GM18861 (cell line): ENCODE data around the gene OR10V1.
"Not testable (repeated sequence)": the region's sequence is repeated elsewhere in the genome, so short reads cannot be mapped to it uniquely, and the experiment has no call there.

Experiments
- ATAC-seq: cut with Tn5 transposase; IDR thresholded peaks from one replicate; pipeline ENCODE4 v1.9.1; 2021; ENCODE audit not compliant: unreplicated experiment

OR10V1 gene

DNA sequence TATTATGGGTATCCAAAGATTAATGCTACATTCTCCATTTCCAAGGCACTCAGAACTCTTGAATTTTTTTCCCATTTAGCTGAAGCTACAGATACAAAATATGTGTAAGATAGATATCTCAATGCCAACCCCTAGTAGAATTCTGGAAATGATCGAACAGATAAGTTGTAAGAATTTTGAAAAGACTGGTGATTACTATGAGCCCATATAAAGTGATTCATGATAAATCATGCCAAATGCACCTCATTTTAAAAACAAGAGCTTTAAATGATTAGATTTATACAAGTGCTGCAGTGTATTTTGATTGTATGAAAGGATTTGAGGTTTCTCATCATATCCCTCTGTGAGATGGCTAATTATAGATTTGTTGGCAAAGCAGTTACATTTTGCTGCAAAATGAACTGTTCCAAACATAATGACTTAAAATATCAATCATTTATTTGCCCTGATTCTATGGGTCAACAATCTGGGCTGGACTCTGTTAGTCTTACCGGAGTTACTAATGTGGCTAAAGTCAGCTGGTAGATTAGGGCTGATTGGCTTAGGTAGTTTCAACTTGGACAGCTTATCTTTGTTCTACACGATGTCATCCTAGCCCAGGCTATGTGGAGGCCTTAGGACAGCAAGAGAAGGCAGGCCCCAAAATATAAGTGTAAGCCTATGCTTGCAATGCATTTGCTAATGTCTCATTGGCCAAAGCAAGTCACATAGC is 3.4 kb downstream of the OR10V1 start:
- ATAC-seq, result no peak

DNA sequence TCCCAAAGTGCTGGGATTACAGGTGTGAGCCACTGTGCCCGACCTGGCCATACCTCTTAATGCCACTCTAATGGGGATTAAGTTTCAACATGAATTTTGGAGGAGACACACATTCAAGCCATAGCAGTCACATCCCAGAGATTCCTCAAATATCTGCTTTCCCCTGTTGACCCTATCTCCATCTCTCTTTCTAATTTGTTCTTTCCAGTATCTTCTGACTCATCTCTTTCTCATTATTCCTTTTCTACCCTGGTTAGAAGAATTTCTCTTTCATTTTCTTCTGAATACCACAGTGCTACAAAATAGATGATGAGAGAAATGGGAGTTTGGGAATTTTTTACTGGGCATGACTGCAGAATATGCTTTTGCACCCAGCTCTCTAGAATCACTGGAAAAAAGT is 5.1 kb downstream of the OR10V1 start:
- ATAC-seq, result no peak

DNA sequence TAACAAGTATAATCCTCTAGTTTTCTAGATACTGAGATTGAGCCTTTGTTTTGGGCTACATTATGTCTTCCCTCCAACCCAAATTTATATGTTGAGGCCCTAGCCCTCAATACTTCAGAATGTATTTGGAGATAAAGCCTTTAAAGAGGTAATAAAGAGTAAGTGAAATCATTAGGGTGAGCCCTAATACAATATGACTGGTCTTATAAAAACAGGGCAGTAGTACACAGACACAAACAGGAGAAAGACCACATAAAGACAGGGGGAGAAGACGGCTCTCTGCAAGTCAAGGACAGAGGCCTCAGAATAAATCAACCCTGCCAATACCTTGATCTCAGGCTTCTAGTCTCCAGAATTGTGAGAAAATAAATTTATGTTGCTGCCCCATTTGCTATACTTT is 6.3 kb downstream of the OR10V1 start:
- no peak for ATAC-seq

DNA sequence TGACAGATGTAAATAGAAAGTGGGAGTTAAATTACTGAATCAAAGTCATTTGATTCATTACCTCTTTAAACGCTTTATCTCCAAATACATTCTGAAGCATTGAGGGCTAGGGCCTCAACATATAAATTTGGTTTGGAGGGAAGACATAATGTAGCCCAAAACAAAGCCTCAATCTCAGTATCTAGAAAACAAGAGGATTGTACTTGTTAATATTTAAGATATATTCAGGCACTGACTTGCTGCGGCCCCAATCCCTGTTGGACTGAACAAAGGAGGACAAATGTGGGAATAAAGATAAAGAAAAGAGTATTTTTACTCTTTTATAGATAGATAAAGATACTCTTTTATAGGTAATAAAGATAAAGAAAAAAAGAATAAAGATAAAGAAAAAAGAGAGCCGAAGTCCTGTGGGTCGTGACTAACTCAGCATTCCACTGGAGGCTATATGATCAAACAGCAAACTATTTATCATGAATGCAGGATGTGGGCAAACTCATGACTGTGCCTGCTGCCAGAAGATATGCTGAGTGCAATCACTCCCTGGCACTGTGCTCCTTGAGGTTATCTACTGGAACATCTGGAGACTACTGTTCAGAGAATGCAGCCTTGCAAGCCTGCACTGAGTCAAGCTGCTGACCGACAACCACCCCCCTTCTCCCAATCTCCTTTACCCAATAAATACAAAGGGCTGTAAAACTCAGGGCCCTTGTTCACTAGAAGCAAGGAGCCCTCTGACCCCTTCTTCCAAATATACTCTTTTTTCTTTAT is 6.9 kb downstream of the OR10V1 start:
- ATAC-seq, result no peak

DNA sequence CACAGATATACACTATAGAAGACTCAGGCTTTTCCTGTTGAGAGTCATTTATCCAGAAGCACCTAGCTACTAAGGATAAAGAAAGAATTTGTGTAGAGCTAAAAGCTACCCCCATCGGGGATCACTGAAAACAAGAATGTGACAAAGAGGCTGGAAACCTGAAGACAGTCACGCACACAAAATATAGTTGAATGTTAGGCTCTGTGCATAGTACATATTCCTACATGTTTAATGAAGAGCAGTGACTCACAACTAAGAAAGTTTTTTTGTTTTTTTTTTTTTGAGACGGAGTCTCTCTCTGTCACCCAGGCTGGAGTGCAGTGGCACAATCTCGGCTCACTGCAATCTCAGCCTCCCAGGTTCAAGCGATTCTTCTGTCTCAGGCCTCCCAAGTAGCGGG is 8.4 kb downstream of the OR10V1 start:
- ATAC-seq, result no peak

DNA sequence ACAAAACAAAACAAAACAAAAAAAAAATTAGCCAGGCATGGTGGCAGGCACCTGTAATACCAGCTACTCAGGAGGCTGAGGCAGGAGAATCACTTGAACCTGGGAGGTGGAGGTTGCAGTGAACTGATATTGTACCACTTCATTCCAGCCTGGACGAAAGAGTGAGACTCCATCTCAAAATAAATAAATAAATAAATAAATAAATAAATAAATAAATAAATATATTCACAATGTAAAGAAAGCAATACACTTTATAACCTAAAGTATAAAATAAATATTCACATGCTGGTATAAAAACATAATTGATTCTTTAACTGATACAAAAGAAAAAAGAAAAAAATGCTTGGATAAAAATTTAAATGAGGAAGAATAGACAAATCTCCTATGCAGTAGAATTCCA is 10.1 kb downstream of the OR10V1 start:
- ATAC-seq, result not testable (repeated sequence)

DNA sequence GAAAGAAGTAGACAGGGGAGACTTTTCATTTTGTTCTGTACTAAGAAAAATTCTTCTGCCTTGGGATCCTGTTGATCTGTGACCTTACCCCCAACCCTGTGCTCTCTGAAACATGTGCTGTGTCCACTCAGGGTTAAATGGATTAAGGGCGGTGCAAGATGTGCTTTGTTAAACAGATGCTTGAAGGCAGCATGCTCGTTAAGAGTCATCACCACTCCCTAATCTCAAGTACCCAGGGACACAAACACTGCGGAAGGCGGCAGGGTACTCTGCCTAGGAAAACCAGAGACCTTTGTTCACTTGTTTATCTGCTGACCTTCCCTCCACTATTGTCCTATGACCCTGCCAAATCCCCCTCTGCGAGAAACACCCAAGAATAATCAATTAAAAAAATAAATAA is 13.5 kb downstream of the OR10V1 start:
- not testable (repeated sequence) for ATAC-seq

DNA sequence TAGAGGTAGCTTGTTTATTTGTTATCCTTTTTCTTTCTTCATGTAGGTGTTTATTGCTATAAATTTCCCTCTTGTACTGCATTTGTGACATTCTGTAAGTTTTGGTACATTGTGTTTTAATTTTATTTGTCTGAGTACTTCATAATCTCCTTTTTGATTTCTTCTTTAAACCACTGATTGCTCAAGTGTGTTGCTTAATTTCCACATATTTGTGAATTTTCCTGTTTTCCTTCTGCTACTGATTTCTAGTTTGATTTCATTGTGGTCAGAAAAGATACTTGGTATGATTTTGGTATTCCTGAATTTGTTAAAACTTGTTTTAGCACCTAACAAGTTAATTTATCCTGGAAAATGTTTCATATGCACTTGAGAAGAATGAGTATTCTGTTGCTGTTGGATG is 15.1 kb downstream of the OR10V1 start:
- no peak for ATAC-seq

DNA sequence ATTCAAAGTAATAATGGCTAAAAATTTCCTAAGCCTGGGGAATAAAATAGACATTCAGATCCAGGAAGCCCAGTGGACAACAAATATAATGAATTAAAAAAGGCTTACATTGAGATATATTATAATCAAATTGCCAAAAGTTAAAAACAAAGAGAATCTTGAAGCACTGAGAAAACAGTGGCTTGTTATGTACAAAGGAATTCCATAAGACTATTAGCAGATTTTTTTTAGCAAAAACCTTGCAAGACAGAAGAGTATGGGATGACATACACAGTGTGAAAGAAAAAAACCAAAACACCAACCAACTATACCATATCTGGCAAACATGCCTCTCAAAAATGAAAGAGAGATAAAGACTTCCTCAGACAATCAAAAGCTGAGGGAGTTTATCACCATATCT is 20.7 kb downstream of the OR10V1 start:
- ATAC-seq, result no peak

DNA sequence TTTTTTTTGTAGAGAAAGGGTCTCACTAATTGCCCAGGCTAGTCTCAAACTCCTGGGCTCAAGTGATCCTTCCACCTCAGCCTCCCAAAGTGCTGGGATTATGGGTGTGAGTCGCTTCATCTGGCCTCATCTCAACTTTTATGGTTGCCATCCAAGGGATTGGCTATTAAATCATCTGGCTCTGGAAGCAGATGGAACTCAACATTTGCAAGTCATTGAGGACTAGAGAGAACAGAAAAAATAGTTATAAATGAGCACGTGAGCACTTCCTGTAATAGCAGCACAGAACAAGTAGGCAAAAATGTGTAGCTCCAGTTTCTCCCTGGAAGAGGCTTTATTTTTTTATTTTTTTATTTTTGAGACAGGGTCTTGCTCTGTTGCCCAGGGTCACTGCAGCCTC is 22.5 kb downstream of the OR10V1 start:
- no peak for ATAC-seq

DNA sequence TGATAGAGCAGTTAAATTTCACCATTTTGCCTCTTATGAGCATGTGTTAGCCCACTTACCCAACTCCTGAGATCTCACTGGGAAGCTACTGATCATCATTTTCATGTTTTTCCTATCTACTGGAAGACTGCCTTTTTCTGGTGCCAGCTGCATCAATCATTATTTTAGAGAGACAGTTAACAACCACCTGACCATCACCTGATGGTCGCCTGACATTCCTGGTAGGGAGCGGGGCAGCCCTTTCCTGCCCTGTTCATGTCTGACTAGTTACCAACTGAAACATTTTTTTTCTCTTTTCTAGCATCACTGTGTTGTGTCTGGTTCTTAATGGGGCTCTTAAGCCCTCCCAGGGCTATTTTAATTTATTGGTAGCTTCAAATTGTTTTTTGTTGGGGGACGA is 24.6 kb downstream of the OR10V1 start:
- no peak for ATAC-seq

DNA sequence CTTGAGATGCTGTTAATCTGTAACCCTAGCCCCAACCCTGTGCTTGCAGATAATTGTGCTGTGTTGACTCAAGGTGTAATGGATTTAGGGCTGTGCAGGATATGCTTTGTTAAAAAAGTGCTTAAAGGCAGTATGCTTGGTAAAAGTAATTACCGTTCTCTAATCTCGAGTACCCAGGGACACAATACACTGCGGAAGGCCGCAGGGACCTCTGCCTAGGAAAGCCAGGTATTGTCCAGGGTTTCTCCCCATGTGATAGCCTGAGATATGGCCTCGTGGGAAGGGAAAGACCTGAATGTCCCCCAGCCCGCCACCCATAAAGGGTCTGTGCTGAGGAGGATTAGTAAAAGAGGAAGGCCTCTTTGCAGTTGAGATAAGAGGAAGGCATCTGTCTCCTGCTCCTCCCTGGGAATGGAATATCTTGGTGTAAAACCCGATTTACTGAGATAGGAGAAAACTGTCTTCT is 32.4 kb downstream of the OR10V1 start:
- ATAC-seq, result not testable (repeated sequence)

DNA sequence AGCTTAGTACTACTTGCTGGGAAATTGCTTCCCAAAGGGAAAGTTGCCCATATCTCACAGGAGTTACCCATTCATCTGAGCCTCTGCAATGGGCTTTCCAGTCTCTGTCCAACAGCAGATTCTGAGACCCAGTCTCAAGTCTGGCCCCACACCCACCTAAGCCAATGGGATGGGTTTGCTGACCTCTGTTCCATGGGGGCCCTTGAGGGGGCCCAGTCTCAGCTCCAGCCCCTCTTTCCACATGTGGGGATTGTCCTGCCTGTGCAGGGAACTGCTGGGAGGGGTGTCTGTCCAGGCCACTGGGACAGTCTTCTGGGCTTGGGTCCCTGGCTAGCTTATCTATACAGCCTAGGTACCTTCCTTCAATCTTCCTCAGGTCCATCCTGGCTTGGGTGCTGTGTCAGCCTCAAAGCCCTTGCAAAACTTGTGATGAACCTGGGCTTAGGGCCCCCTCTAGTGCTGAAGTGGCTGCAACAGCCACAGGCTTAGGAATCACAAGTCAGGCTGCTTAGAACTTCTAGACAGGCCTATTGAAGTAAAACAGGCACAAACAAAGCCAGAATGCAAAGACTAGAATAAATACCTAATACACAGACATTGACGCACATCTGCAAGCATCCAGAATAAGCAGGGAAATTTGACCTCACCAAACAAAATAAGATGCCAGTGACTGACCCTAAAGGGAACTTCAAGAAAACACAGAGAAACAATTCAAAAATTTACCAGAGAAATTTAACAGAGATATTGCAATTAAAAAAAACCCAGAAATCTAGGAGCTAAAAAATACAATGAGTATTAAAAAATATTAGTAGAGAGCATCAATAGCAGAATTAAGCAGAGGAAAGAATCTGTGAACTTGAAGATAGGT is 33.1 kb downstream of the OR10V1 start:
- peak; percentile 95 for ATAC-seq

DNA sequence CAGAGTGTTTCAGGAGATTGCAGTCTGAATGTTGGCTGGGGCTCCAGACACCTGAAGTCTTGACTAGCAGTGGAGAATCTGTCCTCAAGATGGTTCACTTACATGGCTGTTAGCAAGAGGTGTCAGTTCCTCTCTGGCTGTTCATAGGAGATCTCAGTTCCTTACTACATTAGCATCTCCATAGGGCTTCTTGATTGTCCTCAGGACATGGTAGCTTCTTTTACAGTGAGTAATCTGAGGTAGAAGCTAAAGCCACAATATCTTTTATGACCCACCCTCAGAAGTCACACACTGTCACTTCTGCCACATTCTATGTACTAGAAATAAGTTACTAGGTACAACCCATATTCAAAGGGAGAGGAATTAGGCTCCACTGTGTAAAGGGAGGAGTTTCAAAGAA is 34.3 kb downstream of the OR10V1 start:
- no peak for ATAC-seq

DNA sequence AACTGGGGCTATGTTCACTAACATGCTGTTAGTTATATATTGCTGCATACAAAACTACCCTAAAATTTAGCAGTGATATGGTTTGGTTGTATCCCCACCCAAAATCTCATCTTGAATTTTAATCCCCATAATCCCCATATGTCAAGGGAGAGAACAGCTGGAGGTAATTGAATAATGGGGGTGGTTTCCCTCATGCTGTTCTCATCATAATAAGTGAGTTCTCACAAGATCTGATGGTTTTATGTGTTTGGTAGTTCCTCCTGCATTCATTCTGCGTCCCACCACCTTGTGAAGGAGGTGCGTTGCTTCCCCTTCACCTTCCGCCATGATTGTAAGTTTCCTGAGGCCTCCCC is 34.9 kb downstream of the OR10V1 start:
- ATAC-seq, result no peak

DNA sequence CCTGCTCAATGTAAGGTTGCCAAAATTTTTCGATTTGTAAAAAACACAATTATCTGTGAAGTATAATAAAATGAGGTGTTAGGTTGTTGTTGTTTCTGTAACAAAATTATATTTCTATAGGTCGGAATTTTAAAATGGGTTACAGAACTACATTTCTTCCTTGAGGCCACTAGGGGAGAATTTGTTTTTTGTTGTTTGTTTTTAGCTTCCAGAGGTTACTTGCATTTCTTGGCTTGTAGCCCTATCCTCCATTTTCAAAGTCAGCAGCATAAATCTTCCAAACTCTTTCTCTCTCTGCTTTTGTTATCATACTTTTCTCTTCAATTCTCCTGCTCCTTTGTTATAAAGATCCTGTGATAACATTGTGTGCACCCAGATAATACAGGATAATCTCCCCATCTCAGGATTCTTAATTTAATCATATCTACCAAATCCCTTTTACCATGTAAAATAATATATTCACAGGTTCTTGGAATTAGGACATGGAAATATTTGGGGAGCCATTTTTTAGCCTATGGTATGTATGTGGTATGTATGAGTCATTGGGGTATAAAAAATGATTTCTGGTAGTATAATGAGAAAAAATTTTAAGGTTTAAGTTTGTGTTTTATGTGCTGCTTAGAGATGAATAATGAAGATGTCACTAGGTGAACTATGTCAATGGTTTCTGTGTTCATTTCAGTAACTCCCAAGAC is 35.4 kb downstream of the OR10V1 start:
- ATAC-seq, result no peak

DNA sequence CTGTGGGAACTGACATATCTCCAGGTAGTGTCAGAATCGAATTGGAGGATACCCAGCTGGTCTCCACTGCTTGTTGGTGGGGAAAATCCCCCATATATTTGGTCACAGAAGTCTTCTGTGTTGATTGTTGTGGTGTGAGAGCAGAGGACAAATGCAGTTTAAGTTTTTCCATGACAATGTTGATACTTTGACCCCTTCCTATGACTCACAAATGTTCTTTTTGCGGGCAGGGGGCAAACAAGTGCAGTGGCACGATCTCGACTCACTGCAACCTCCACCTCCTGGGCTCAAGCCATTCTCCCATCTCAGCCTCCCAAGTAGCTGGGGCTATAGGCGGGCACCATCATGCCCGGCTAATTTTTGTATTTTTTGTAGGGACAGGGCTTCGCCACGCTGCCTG is 37.4 kb downstream of the OR10V1 start:
- no peak for ATAC-seq

DNA sequence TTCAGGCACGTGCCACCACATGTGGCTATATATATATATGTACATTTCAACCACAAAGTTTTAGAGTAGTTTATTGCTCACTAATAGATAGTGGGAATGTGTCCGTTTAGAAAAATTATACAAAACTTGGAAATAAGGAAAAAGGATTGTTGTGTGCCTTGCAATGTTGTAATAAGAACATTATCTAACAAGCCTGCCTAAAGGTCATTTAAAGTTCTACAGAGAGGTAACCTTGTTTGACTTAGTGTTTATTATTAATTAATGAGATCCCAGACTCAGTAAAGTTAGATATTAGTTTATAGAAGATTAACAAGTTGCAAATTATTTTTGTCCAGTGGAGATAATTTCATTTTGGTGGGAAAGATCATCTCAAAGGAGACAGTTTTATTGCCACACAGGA is 39.4 kb downstream of the OR10V1 start:
- ATAC-seq, result no peak

DNA sequence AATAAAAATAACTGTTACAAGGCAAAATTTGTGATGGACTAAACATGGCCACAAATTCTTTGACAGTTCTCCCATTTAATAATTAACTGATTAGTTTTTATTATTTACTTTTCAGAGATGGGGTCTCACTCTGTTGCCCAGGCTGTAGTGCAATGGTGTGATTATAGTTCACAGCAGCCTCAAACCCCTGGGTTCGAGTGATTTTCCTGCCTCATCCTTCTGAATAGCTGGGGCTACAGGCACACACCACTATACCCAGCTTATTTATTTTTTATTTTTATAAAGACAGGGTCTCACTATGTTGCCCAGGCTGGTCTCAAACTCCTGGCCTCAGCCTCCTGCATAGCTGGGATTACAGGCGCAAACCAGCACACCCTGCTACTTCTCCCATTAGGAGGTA is 40.4 kb downstream of the OR10V1 start:
- no peak for ATAC-seq

DNA sequence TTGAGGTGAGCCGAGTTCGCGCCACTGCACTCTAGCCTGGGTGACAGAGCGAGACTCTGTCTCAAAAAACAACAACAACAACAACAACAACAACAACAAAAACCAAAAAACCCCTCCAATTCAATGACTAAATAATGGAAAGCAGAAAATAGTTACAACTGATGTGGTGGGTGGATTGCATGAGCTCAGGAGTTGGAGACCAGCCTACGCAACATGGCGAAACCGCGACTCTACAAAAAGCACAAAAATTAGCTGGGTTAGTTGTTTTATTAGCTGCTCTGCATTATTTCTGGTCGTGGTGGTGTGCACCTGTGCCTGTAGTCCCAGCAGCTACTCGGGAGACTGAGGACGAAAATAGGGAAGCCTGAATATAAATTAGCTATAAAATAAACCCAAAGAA is 42.2 kb downstream of the OR10V1 start:
- ATAC-seq, result no peak

DNA sequence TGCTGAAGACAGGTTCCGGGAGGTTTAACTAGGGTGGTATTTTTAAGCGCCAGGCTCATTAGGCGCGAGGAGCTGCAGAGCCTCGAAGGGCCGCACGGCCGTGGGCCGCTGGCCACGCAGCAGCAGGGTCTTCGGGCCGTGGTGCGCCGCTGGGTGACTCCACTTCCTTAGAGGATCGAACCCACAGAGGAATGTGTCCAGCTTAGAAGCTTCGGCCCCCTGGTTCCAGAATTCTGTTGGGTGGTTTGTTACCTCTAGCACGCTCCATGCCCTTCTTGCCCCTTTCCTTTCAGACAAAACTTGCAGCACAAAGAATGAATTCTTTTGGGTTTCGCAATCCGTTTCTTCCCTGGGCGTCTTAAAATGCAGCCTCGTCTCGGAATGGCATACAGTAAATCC is 44.0 kb downstream of the OR10V1 start:
- ATAC-seq, result no peak
